ENCODE results near the gene FKBP8. TPM values are rescaled to one million over a fixed set of nuclear protein-coding genes. Genes with fewer than 3 reads are reported as not detected.

The FKBP8 gene
- total RNA-seq, 1 donor from 2014 or later = 220 TPM

GRCh38 chr19:18588611-18589379 lies 45.4 kb upstream of the FKBP8 start, which contains the start of gene REX1BD:
Gene REX1BD, plus strand, starts transcription at chr19:18588798. Its CDS starts 4 bp downstream, at chr19:18588802.
- peak within 1 kb of the TSS; percentile 78 for H3K4me3 Mint-ChIP-seq (ENCODE audit: low read depth)
- H3K9me3 Mint-ChIP-seq (ENCODE audit: low read depth) = no peaks in the 10 kb centered on the region
- H3K36me3 Mint-ChIP-seq (ENCODE audit: insufficient read depth) = peaks cover 2% of the 10 kb centered on the region
- TF ChIP-seq, protein P1, sequence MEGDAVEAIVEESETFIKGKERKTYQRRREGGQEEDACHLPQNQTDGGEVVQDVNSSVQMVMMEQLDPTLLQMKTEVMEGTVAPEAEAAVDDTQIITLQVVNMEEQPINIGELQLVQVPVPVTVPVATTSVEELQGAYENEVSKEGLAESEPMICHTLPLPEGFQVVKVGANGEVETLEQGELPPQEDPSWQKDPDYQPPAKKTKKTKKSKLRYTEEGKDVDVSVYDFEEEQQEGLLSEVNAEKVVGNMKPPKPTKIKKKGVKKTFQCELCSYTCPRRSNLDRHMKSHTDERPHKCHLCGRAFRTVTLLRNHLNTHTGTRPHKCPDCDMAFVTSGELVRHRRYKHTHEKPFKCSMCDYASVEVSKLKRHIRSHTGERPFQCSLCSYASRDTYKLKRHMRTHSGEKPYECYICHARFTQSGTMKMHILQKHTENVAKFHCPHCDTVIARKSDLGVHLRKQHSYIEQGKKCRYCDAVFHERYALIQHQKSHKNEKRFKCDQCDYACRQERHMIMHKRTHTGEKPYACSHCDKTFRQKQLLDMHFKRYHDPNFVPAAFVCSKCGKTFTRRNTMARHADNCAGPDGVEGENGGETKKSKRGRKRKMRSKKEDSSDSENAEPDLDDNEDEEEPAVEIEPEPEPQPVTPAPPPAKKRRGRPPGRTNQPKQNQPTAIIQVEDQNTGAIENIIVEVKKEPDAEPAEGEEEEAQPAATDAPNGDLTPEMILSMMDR (IDR thresholded peaks at IDR 0.05; ENCODE audit: unreplicated experiment) = peak; percentile 97
- peaks cover 26% of the 10 kb centered on the region for H3K27me3 Mint-ChIP-seq
- peaks cover 13% of the 10 kb centered on the region for H3K4me1 Mint-ChIP-seq (ENCODE audit: low read depth)
- H3K27ac Mint-ChIP-seq = peak within 1 kb of the TSS; percentile 94
- DNase-seq (ENCODE audit: low spot score, unreplicated experiment) = peak; percentile 72

GRCh38 chr19:18587962-18588610 lies 44.7 kb upstream of the FKBP8 start:
- H3K4me3 Mint-ChIP-seq (ENCODE audit: low read depth) = peak overlapping the region; percentile 78
- peaks cover 2% of the 10 kb centered on the region for H3K36me3 Mint-ChIP-seq (ENCODE audit: insufficient read depth)
- H3K27ac Mint-ChIP-seq = peak overlapping the region; percentile 94
- peaks cover 22% of the 10 kb centered on the region for H3K27me3 Mint-ChIP-seq
- TF ChIP-seq, protein P1 (IDR thresholded peaks at IDR 0.05; ENCODE audit: unreplicated experiment) = no peak
- peaks cover 10% of the 10 kb centered on the region for H3K4me1 Mint-ChIP-seq (ENCODE audit: low read depth)
- DNase-seq (ENCODE audit: low spot score, unreplicated experiment) = no peak
- no peaks in the 10 kb centered on the region for H3K9me3 Mint-ChIP-seq (ENCODE audit: low read depth)

DNA sequence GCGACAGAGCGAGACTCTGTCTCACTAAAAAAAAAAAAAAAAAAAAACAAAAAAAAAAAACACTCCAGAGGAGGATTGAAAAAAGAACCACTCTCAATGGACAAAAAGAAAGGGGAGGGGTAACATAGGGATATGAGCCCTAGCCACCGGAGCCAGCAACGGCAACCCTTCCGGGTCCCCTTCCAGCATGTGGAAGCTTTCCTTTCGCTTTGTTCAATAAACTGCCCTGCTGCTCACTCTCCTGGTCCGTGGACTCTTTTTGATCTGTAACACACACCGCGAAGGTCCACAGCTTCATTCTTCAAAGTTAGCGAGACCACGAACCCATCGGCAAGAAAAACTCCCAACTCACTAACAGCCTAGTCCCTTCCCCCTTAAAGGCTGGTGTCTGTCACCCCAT lies 44.2 kb upstream of the FKBP8 start:
- peaks cover 19% of the 10 kb centered on the region for H3K27me3 Mint-ChIP-seq
- no peak for DNase-seq (ENCODE audit: low spot score, unreplicated experiment)
- H3K4me3 Mint-ChIP-seq (ENCODE audit: low read depth) = no peak overlapping the region
- H3K36me3 Mint-ChIP-seq (ENCODE audit: insufficient read depth) = peaks cover 2% of the 10 kb centered on the region
- TF ChIP-seq, protein P1 (IDR thresholded peaks at IDR 0.05; ENCODE audit: unreplicated experiment) = no peak
- H3K9me3 Mint-ChIP-seq (ENCODE audit: low read depth) = no peaks in the 10 kb centered on the region
- H3K4me1 Mint-ChIP-seq (ENCODE audit: low read depth) = peaks cover 10% of the 10 kb centered on the region
- no peak overlapping the region for H3K27ac Mint-ChIP-seq

GRCh38 chr19:18586306-18586705 lies 42.9 kb upstream of the FKBP8 start:
- no peak for DNase-seq (ENCODE audit: low spot score, unreplicated experiment)
- Mint-ChIP-seq H3K4me3 (ENCODE audit: low read depth) (no peak overlapping the region), H3K36me3 (ENCODE audit: insufficient read depth) (peaks cover 2% of the 10 kb centered on the region), H3K4me1 (ENCODE audit: low read depth) (peaks cover 10% of the 10 kb centered on the region), H3K27me3 (peaks cover 19% of the 10 kb centered on the region), H3K27ac (no peak overlapping the region), H3K9me3 (ENCODE audit: low read depth) (no peaks in the 10 kb centered on the region)
- TF ChIP-seq, protein P1 (IDR thresholded peaks at IDR 0.05; ENCODE audit: unreplicated experiment) = no peak

DNA sequence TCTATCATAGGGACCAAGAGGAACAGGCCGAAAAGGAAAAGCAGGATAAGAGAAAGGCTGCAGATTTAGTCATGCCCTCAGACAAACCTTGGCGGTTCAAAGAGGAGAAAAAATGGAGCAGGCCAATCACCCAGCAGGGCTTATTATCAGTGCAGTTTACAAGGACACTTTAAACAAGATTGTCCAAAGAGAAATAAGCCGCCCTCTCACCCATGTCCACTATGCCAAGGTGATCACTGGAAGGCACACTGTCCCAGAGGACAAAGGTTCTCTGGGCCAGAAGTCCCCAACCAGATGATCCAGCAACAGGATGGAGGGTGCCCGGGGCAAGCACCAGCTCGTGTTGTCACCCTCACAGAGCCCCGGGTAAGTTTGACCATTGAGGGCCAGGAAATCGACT lies 36.9 kb upstream of the FKBP8 start:
- DNase-seq (ENCODE audit: low spot score, unreplicated experiment) = no peak
- H3K4me3 Mint-ChIP-seq (ENCODE audit: low read depth) = no peak overlapping the region
- no peaks in the 10 kb centered on the region for H3K9me3 Mint-ChIP-seq (ENCODE audit: low read depth)
- no peaks in the 10 kb centered on the region for H3K4me1 Mint-ChIP-seq (ENCODE audit: low read depth)
- TF ChIP-seq, protein P1 (IDR thresholded peaks at IDR 0.05; ENCODE audit: unreplicated experiment) = no peak
- no peak overlapping the region for H3K27ac Mint-ChIP-seq
- peaks cover 2% of the 10 kb centered on the region for H3K36me3 Mint-ChIP-seq (ENCODE audit: insufficient read depth)
- peaks cover 11% of the 10 kb centered on the region for H3K27me3 Mint-ChIP-seq

Measured in progenitor cell of endocrine pancreas (in vitro differentiated cells).